ENCODE data around the gene NEAT1. TPM values are rescaled to one million over a fixed set of nuclear protein-coding genes. Genes with fewer than 3 reads are reported as not detected.

Gene NEAT1
- total and polyA plus RNA-seq, 9 of the 15 experiments (the other 6 are each of a cell fraction or from before 2014, with no cell fraction given): 20.1 to 389 (median 62.8) TPM

- TF ChIP-seq CEBPG (CRISPR knock-in tag; IDR thresholded peaks at IDR 0.05): no peak
- peak; percentile 41 to 65; a peak in 1 of 4 replicates for TF ChIP-seq CEBPG (tag; conservative IDR thresholded peaks at IDR 0.05 in 1 of 2, IDR thresholded peaks at IDR 0.05 in 1 of 2)
- TF ChIP-seq YY1 (IDR thresholded peaks at IDR 0.05; ENCODE audit: borderline replicate concordance in 1 of 3, control insufficient read depth in 1 of 3, extremely low read depth in 1 of 3, insufficient read depth in 3 of 3, insufficient read length in 1 of 3, insufficient replicate concordance in 2 of 3, low read depth in 1 of 3, low read length in 2 of 3): peak in 2 of 3 experiments; percentile 39 to 58
- TF ChIP-seq RBM25 (IDR thresholded peaks at IDR 0.05; ENCODE audit: low read depth, low read length, severe bottlenecking): no peak
- TF ChIP-seq MEIS2 (IDR thresholded peaks at IDR 0.05; ENCODE audit: partially characterized antibody): no peak
- no peak for TF ChIP-seq NFRKB (IDR thresholded peaks at IDR 0.05; ENCODE audit: low read depth)
- TF ChIP-seq SAFB2 (IDR thresholded peaks at IDR 0.05; ENCODE audit: borderline replicate concordance, low read depth, low read length, severe bottlenecking): no peak
- peak; percentile 20 for TF ChIP-seq KDM5B (IDR thresholded peaks at IDR 0.05; ENCODE audit: insufficient replicate concordance, low read depth, low read length)
- 0 out of 4 replicates have a peak, but pooled peaks of 1 of the 2 experiments have one; percentile 18 for TF ChIP-seq TBL1XR1 (IDR thresholded peaks at IDR 0.05; ENCODE audit: low read length in 2 of 2)
- TF ChIP-seq NUFIP1 (IDR thresholded peaks at IDR 0.05; ENCODE audit: partially characterized antibody): no peak
- no peak for TF ChIP-seq SIX5 (IDR thresholded peaks at IDR 0.05; ENCODE audit: borderline replicate concordance in 1 of 2, insufficient read depth in 1 of 2, low read depth in 1 of 2, low read length in 2 of 2)
- no peak for TF ChIP-seq ZNF695 (CRISPR knock-in tag; IDR thresholded peaks at IDR 0.05)
- TF ChIP-seq ZNF212 (CRISPR knock-in tag; IDR thresholded peaks at IDR 0.05): no peak
- TF ChIP-seq E2F5 (CRISPR knock-in tag; IDR thresholded peaks at IDR 0.05): no peak
- TF ChIP-seq ZZZ3 (IDR thresholded peaks at IDR 0.05): no peak
- TF ChIP-seq ZFP1 (CRISPR knock-in tag; IDR thresholded peaks at IDR 0.05): no peak
- peak; percentile 54; the same call in 1 of the 2 replicates for TF ChIP-seq THAP12 (CRISPR knock-in tag; IDR thresholded peaks at IDR 0.05)
- peak; percentile 26; the same call in 1 of the 2 replicates for TF ChIP-seq SLC30A9 (CRISPR knock-in tag; IDR thresholded peaks at IDR 0.05)
- peak in 1 of 2 experiments; percentile 40; a peak in 1 of 4 replicates for TF ChIP-seq TEAD1 (CRISPR knock-in tag; IDR thresholded peaks at IDR 0.05)
- no peak for TF ChIP-seq PBX2 (CRISPR knock-in tag; IDR thresholded peaks at IDR 0.05; ENCODE audit: low read depth)
- no peak for TF ChIP-seq PBX2 (tag; conservative IDR thresholded peaks at IDR 0.05; ENCODE audit: low read depth)
These were observed 56.0 kb downstream of the NEAT1 start (continued) for GRCh38 chr11:65478388-65479183.

Measured in K562 (cell line).